Nephron progenitor cell (in vitro differentiated cells): ENCODE data around the gene CAMTA1.

Experiments used
- DNase-seq: peaks from one replicate; pipeline ENCODE4 v3.0.0; 2021
- H3K27ac Mint-ChIP-seq: 2 replicates; pipeline ENCODE4 v1.8.0; 2021; ENCODE audit warnings: mild to moderate bottlenecking, moderate library complexity, mixed read lengths
- H3K27me3 Mint-ChIP-seq: 2 replicates; pipeline ENCODE4 v1.8.0; 2021; ENCODE audit warnings: mild to moderate bottlenecking, low read depth, mixed read lengths; ENCODE audit not compliant: poor library complexity
- H3K36me3 Mint-ChIP-seq: 2 replicates; pipeline ENCODE4 v1.8.0; 2021; ENCODE audit warnings: low read depth, mixed read lengths
- H3K4me1 Mint-ChIP-seq: 2 replicates; pipeline ENCODE4 v1.8.0; 2021; ENCODE audit warnings: mixed read lengths
- H3K4me3 Mint-ChIP-seq: 2 replicates; pipeline ENCODE4 v1.8.0; 2021; ENCODE audit warnings: mild to moderate bottlenecking, moderate library complexity, mixed read lengths
- H3K9me3 Mint-ChIP-seq: 2 replicates; pipeline ENCODE4 v1.8.0; 2021; ENCODE audit warnings: mild to moderate bottlenecking, moderate library complexity, mixed read lengths
- CTCF ChIP-seq: fragments of 200-600 bp; sonication (generic); IDR thresholded peaks from 2 replicates; pipeline ENCODE4 v1.5.0; 2021; ENCODE audit warnings: antibody characterized with exemption

CAMTA1 gene

GRCh38 chr1:7536891-7537591 lies 751.8 kb downstream of the CAMTA1 start:
- TF ChIP-seq CTCF = no peak
- DNase-seq = peak; percentile 48
- Mint-ChIP-seq H3K4me1 (peaks cover 97% of the 10 kb centered on the region), H3K27me3 (peaks cover 10% of the 10 kb centered on the region), H3K9me3 (no peaks in the 10 kb centered on the region), H3K36me3 (no peaks in the 10 kb centered on the region), H3K27ac (no peak overlapping the region), H3K4me3 (peak overlapping the region; percentile 58)

- no peak for DNase-seq
- peaks cover 92% of the 10 kb centered on the region for H3K4me1 Mint-ChIP-seq
- peaks cover 8% of the 10 kb centered on the region for H3K27me3 Mint-ChIP-seq
- no peaks in the 10 kb centered on the region for H3K36me3 Mint-ChIP-seq
- no peak overlapping the region for H3K27ac Mint-ChIP-seq
- no peak overlapping the region for H3K4me3 Mint-ChIP-seq
- TF ChIP-seq CTCF = no peak
- H3K9me3 Mint-ChIP-seq = no peaks in the 10 kb centered on the region
These were observed 752.8 kb downstream of the CAMTA1 start for GRCh38 chr1:7538033-7538432.

GRCh38 chr1:7538849-7539768 lies 753.9 kb downstream of the CAMTA1 start:
- Mint-ChIP-seq H3K36me3 (no peaks in the 10 kb centered on the region), H3K4me3 (no peak overlapping the region), H3K27ac (no peak overlapping the region), H3K27me3 (peaks cover 4% of the 10 kb centered on the region), H3K9me3 (peaks cover 6% of the 10 kb centered on the region), H3K4me1 (peaks cover 83% of the 10 kb centered on the region)
- DNase-seq = no peak
- TF ChIP-seq CTCF = no peak

- Mint-ChIP-seq H3K36me3 (no peaks in the 10 kb centered on the region), H3K9me3 (peaks cover 12% of the 10 kb centered on the region), H3K27me3 (peaks cover 4% of the 10 kb centered on the region), H3K27ac (no peak overlapping the region), H3K4me3 (no peak overlapping the region), H3K4me1 (peaks cover 82% of the 10 kb centered on the region)
- peak; percentile 59 for DNase-seq
- TF ChIP-seq CTCF = peak; percentile 55
These were observed 754.5 kb downstream of the CAMTA1 start for GRCh38 chr1:7539769-7540175.

- H3K27ac Mint-ChIP-seq = peak overlapping the region; percentile 63
- peaks cover 19% of the 10 kb centered on the region for H3K9me3 Mint-ChIP-seq
- TF ChIP-seq CTCF = no peak
- peaks cover 4% of the 10 kb centered on the region for H3K27me3 Mint-ChIP-seq
- peak overlapping the region; percentile 35 for H3K4me3 Mint-ChIP-seq
- DNase-seq = no peak
- H3K4me1 Mint-ChIP-seq = peaks cover 78% of the 10 kb centered on the region
- no peaks in the 10 kb centered on the region for H3K36me3 Mint-ChIP-seq
These were observed 755.6 kb downstream of the CAMTA1 start for GRCh38 chr1:7540816-7541215.
